Astrocyte (in vitro differentiated cells and primary cell): ENCODE measurements around the gene PLA1A. TPM values are rescaled to one million over a fixed set of nuclear protein-coding genes. Genes with fewer than 3 reads are reported as not detected.

Experiments used
- DNase-seq: peaks from one replicate; pipeline ENCODE4 v3.0.0-alpha.2; 2010; ENCODE audit warnings: low read depth
- FAIRE-seq: peaks from 2 replicates; lab custom pipeline; 2011; peaks lifted over from hg19 to GRCh38; lab: Jason Lieb, UNC
- H2AFZ ChIP-seq: 2 replicates; pipeline ENCODE4 v1.6.0; 2012; ENCODE audit warnings: low read depth, low read length, inconsistent platforms
- H3K27ac ChIP-seq: 2 replicates; pipeline ENCODE4 v1.5.1; 2011; ENCODE audit warnings: low read depth, low read length, inconsistent platforms
- H3K27me3 ChIP-seq: 2 replicates; pipeline ENCODE4 v1.6.0; 2011; ENCODE audit warnings: low read length, inconsistent platforms; ENCODE audit not compliant: insufficient read depth
- H3K36me3 ChIP-seq: 2 replicates; pipeline ENCODE4 v1.5.1; 2011; ENCODE audit warnings: low read length, inconsistent platforms; ENCODE audit not compliant: insufficient read depth
- H3K4me1 ChIP-seq: 2 replicates; pipeline ENCODE4 v1.5.1; 2011; ENCODE audit warnings: low read length, inconsistent platforms; ENCODE audit not compliant: insufficient read depth
- H3K4me2 ChIP-seq: 2 replicates; pipeline ENCODE4 v1.6.0; 2012; ENCODE audit warnings: low read length, inconsistent platforms
- H3K4me3 ChIP-seq: 2 replicates; pipeline ENCODE4 v1.5.1; 2011; ENCODE audit warnings: low read depth, mild to moderate bottlenecking, low read length, inconsistent platforms; ENCODE audit not compliant: insufficient read depth
- H3K79me2 ChIP-seq: 2 replicates; pipeline ENCODE4 v1.6.0; 2012; ENCODE audit warnings: mild to moderate bottlenecking, low read length, inconsistent platforms; ENCODE audit not compliant: insufficient read depth
- H3K9ac ChIP-seq: 2 replicates; pipeline ENCODE4 v1.6.0; 2012; ENCODE audit warnings: mild to moderate bottlenecking, low read length, inconsistent platforms
- H3K9me3 ChIP-seq: 2 replicates; pipeline ENCODE4 v1.5.1; 2012; ENCODE audit warnings: low read depth, mild to moderate bottlenecking, low read length, inconsistent platforms; ENCODE audit not compliant: insufficient read depth
- H4K20me1 ChIP-seq: 2 replicates; pipeline ENCODE4 v1.6.0; 2012; ENCODE audit warnings: low read length, inconsistent platforms; ENCODE audit not compliant: insufficient read depth
- H3K27ac Mint-ChIP-seq: one replicate; pipeline ENCODE4 v1.8.0; 2021; ENCODE audit warnings: mild to moderate bottlenecking, mixed read lengths; ENCODE audit not compliant: unreplicated experiment
- H3K27me3 Mint-ChIP-seq: one replicate; pipeline ENCODE4 v1.8.0; 2021; ENCODE audit warnings: low read depth, mixed read lengths; ENCODE audit not compliant: unreplicated experiment
- H3K36me3 Mint-ChIP-seq: one replicate; pipeline ENCODE4 v1.8.0; 2021; ENCODE audit warnings: low read depth, mixed read lengths; ENCODE audit not compliant: unreplicated experiment
- H3K4me1 Mint-ChIP-seq: one replicate; pipeline ENCODE4 v1.8.0; 2021; ENCODE audit warnings: low read depth, mixed read lengths; ENCODE audit not compliant: unreplicated experiment
- H3K4me3 Mint-ChIP-seq: one replicate; pipeline ENCODE4 v1.8.0; 2021; ENCODE audit warnings: mild to moderate bottlenecking, moderate library complexity, mixed read lengths; ENCODE audit not compliant: unreplicated experiment
- H3K9me3 Mint-ChIP-seq: one replicate; pipeline ENCODE4 v1.8.0; 2021; ENCODE audit warnings: mild to moderate bottlenecking, mixed read lengths; ENCODE audit not compliant: unreplicated experiment
- CTCF ChIP-seq: IDR thresholded peaks from 2 replicates; pipeline ENCODE4 v1.5.1; 2011; ENCODE audit warnings: low read depth, mild to moderate bottlenecking, inconsistent platforms, low read length, moderate library complexity; ENCODE audit not compliant: insufficient read depth
- EZH2 ChIP-seq: IDR thresholded peaks from 2 replicates; pipeline ENCODE4 v1.6.1; 2012; ENCODE audit warnings: mild to moderate bottlenecking, low read length, inconsistent platforms; ENCODE audit not compliant: insufficient read depth
- total RNA-seq: library from RNA; stranded (reverse); gene quantifications from 2 replicates; pipeline ENCODE4 v1.2.1, GENCODE V29; 2021

Gene PLA1A
- total RNA-seq, 1 donor from 2014 or later, result 0.91 TPM

- H2AFZ ChIP-seq, result no peak overlapping the region
Measured at GRCh38 chr3:119657887-119658702, 60.4 kb downstream of the PLA1A start.

GRCh38 chr3:119658994-119659393, 61.3 kb downstream of the PLA1A start:
- no peak for TF ChIP-seq EZH2
- TF ChIP-seq CTCF, result no peak
- H3K4me2 ChIP-seq, result no peak overlapping the region
- FAIRE-seq, result no peak

More at GRCh38 chr3:119657887-119658702, 60.4 kb downstream of the PLA1A start:
- peaks cover 3% of the 10 kb centered on the region for H3K27me3 Mint-ChIP-seq
- DNase-seq, result no peak
- no peaks in the 10 kb centered on the region for H3K9me3 Mint-ChIP-seq
- no peak overlapping the region for H3K27ac Mint-ChIP-seq
- Histone ChIP-seq H3K4me2 (no peak overlapping the region), H4K20me1 (no peaks in the 10 kb centered on the region), H3K9me3 (no peaks in the 10 kb centered on the region), H3K79me2 (no peaks in the 10 kb centered on the region), H3K4me1 (no peaks in the 10 kb centered on the region), H3K36me3 (no peaks in the 10 kb centered on the region), H3K27me3 (no peaks in the 10 kb centered on the region), H3K9ac (no peak overlapping the region), H3K27ac (no peak overlapping the region), H3K4me3 (no peak overlapping the region)
- no peak for FAIRE-seq
- H3K4me3 Mint-ChIP-seq, result no peak overlapping the region
- no peak for TF ChIP-seq EZH2
- peaks cover 12% of the 10 kb centered on the region for H3K4me1 Mint-ChIP-seq
- no peaks in the 10 kb centered on the region for H3K36me3 Mint-ChIP-seq

GRCh38 chr3:119659606-119660291, 62.1 kb downstream of the PLA1A start:
- Histone ChIP-seq H3K79me2 (no peaks in the 10 kb centered on the region), H3K27me3 (no peaks in the 10 kb centered on the region), H2AFZ (no peak overlapping the region), H3K36me3 (no peaks in the 10 kb centered on the region), H3K4me3 (no peak overlapping the region), H3K4me2 (no peak overlapping the region), H4K20me1 (no peaks in the 10 kb centered on the region), H3K27ac (no peak overlapping the region), H3K9ac (no peak overlapping the region), H3K4me1 (no peaks in the 10 kb centered on the region), H3K9me3 (no peaks in the 10 kb centered on the region)
- Mint-ChIP-seq H3K27ac (no peak overlapping the region), H3K9me3 (no peaks in the 10 kb centered on the region), H3K36me3 (no peaks in the 10 kb centered on the region), H3K4me3 (no peak overlapping the region), H3K4me1 (peaks cover 21% of the 10 kb centered on the region), H3K27me3 (no peaks in the 10 kb centered on the region)
- TF ChIP-seq CTCF (no peak), EZH2 (no peak)
- no peak for FAIRE-seq
- no peak for DNase-seq

More at GRCh38 chr3:119658994-119659393, 61.3 kb downstream of the PLA1A start:
- H3K9me3 ChIP-seq, result no peaks in the 10 kb centered on the region
- H3K4me1 ChIP-seq, result no peaks in the 10 kb centered on the region
- no peak overlapping the region for H3K4me3 Mint-ChIP-seq
- no peaks in the 10 kb centered on the region for H4K20me1 ChIP-seq
- no peaks in the 10 kb centered on the region for H3K36me3 Mint-ChIP-seq
- DNase-seq, result no peak
- H3K4me3 ChIP-seq, result no peak overlapping the region
- H3K9ac ChIP-seq, result no peak overlapping the region
- no peak overlapping the region for H3K27ac Mint-ChIP-seq
- H3K27ac ChIP-seq, result no peak overlapping the region
- H3K36me3 ChIP-seq, result no peaks in the 10 kb centered on the region
- H3K27me3 ChIP-seq, result no peaks in the 10 kb centered on the region
- H3K27me3 Mint-ChIP-seq, result no peaks in the 10 kb centered on the region
- H2AFZ ChIP-seq, result no peak overlapping the region
- H3K4me1 Mint-ChIP-seq, result peaks cover 13% of the 10 kb centered on the region
- H3K9me3 Mint-ChIP-seq, result no peaks in the 10 kb centered on the region
- H3K79me2 ChIP-seq, result no peaks in the 10 kb centered on the region
